Measurements from ENCODE around the gene SRSF10.

Gene SRSF10

GRCh38 chr1:23953020-23953419 is 27.1 kb downstream of the SRSF10 start:
- Histone ChIP-seq H3K4me1 (ENCODE audit: control insufficient read depth, insufficient read depth, low read length) (no peaks in the 10 kb centered on the region), H3K27ac (ENCODE audit: extremely low read depth, low read depth, low read length) (no peak overlapping the region), H3K9me3 (ENCODE audit: control insufficient read depth, insufficient read depth, low read depth, low read length) (no peaks in the 10 kb centered on the region), H3K36me3 (ENCODE audit: control insufficient read depth in 2 of 2, insufficient read depth in 1 of 2, low read length in 2 of 2) (no peaks in the 10 kb centered on the region), H3K4me3 (ENCODE audit: low read depth, low read length) (no peak overlapping the region)
- POLR2A ChIA-PET = interaction anchor here (0.6 to 1.0 kb wide), 3 partner anchors 72 to 159 kb away, joined by 3 to 5 read pairs (median 4); no protein-coding TSS in a partner anchor
- CTCF ChIA-PET = interaction anchor here (0.7 to 1.0 kb wide), 2 partner anchors 246 to 439 kb away, joined by 4 to 6 read pairs; no protein-coding TSS in a partner anchor
- TF ChIP-seq ZNF610 (tag by site-specific recombination; IDR thresholded peaks at IDR 0.05; ENCODE audit: borderline replicate concordance) = no peak
- no peak for TF ChIP-seq ZNF791 (tag by site-specific recombination; IDR thresholded peaks at IDR 0.05)
- no peak for TF ChIP-seq ZNF585B (tag by site-specific recombination; IDR thresholded peaks at IDR 0.05)
- TF ChIP-seq YY2 (tag by site-specific recombination; IDR thresholded peaks at IDR 0.05) = no peak
- no peak for TF ChIP-seq ZEB2 (tag by site-specific recombination; IDR thresholded peaks at IDR 0.05)
- no peak for TF ChIP-seq ZNF513 (tag by site-specific recombination; IDR thresholded peaks at IDR 0.05)
- TF ChIP-seq REPIN1 (tag by site-specific recombination; IDR thresholded peaks at IDR 0.05; ENCODE audit: low read depth) = no peak
- TF ChIP-seq ZNF654 (tag by site-specific recombination; IDR thresholded peaks at IDR 0.05; ENCODE audit: low read depth) = no peak

- CTCF ChIA-PET = interaction anchor here (0.7 to 1.6 kb wide), 4 partner anchors 9 to 177 kb away, joined by 3 to 4 read pairs (median 4); no protein-coding TSS in a partner anchor
- Histone ChIP-seq H3K4me3 (ENCODE audit: low read depth, low read length) (no peak overlapping the region), H3K36me3 (ENCODE audit: control insufficient read depth in 2 of 2, insufficient read depth in 1 of 2, low read length in 2 of 2) (no peaks in the 10 kb centered on the region), H3K9me3 (ENCODE audit: control insufficient read depth, insufficient read depth, low read depth, low read length) (no peaks in the 10 kb centered on the region), H3K4me1 (ENCODE audit: control insufficient read depth, insufficient read depth, low read length) (no peaks in the 10 kb centered on the region), H3K27ac (ENCODE audit: extremely low read depth, low read depth, low read length) (no peak overlapping the region)
- TF ChIP-seq ZBTB21 (tag by site-specific recombination; IDR thresholded peaks at IDR 0.05) (no peak), PRDM1 (tag by site-specific recombination; IDR thresholded peaks at IDR 0.05) (no peak), ZNF112 (tag by site-specific recombination; IDR thresholded peaks at IDR 0.05) (no peak), ATF2 (tag by site-specific recombination; IDR thresholded peaks at IDR 0.05; ENCODE audit: low read depth) (no peak), ZNF2 (tag by site-specific recombination; IDR thresholded peaks at IDR 0.05) (no peak), SP7 (tag by site-specific recombination; IDR thresholded peaks at IDR 0.05) (no peak), HOXC10 (CRISPR knock-in tag; IDR thresholded peaks at IDR 0.05) (no peak), ZNF169 (tag by site-specific recombination; IDR thresholded peaks at IDR 0.05) (no peak), ZNF785 (tag by site-specific recombination; IDR thresholded peaks at IDR 0.05) (no peak), ZNF37A (tag by site-specific recombination; IDR thresholded peaks at IDR 0.05) (no peak), ZNF280D (tag by site-specific recombination; IDR thresholded peaks at IDR 0.05) (no peak), ZNF140 (tag by site-specific recombination; IDR thresholded peaks at IDR 0.05) (no peak), ZNF660 (tag by site-specific recombination; IDR thresholded peaks at IDR 0.05) (no peak), ZNF19 (tag by site-specific recombination; IDR thresholded peaks at IDR 0.05; ENCODE audit: low read depth) (no peak), ZNF394 (tag by site-specific recombination; IDR thresholded peaks at IDR 0.05; ENCODE audit: borderline replicate concordance) (no peak), ZNF747 (tag by site-specific recombination; IDR thresholded peaks at IDR 0.05) (no peak), ZNF16 (tag by site-specific recombination; IDR thresholded peaks at IDR 0.05; ENCODE audit: low read depth) (no peak)
- POLR2A ChIA-PET = interaction anchor here (0.7 kb wide), 1 partner anchor 14 kb away, joined by 3 read pairs; no protein-coding TSS in a partner anchor
Observed at GRCh38 chr1:23947366-23947765, 32.8 kb downstream of the SRSF10 start.
